Sigmoid colon (tissue), 4 donors: ENCODE data around the gene HTT.

ENCODE experiments used
- CTCF ChIP-seq, 4 experiments: fragments of 450-650 bp in 3 of 4; fragments of 200-600 bp in 1 of 4; IDR thresholded peaks; one replicate each; pipeline ENCODE4 v1.5.1; 2016 to 2019; ENCODE audit warnings: antibody characterized with exemption in 4 of 4, mild to moderate bottlenecking in 3 of 4, moderate library complexity in 2 of 4
- EP300 ChIP-seq, 4 donors: sonication (generic); formaldehyde crosslinking; IDR thresholded peaks; one replicate each; pipeline ENCODE4 v1.6.1; 2017; ENCODE audit warnings: antibody characterized with exemption in 4 of 4
- POLR2A ChIP-seq, 2 donors: fragments of 450-650 bp; IDR thresholded peaks; one replicate each; pipeline ENCODE4 v1.6.1; 2016; ENCODE audit warnings: antibody characterized with exemption in 2 of 2, mild to moderate bottlenecking in 2 of 2, moderate library complexity in 2 of 2
- POLR2AphosphoS5 ChIP-seq, 4 donors: sonication (generic); formaldehyde crosslinking; IDR thresholded peaks; one replicate each; pipeline ENCODE4 v1.6.1; 2017; ENCODE audit warnings: antibody characterized with exemption in 4 of 4

- TF ChIP-seq EP300 (IDR thresholded peaks at IDR 0.05): no peak
- no peak for TF ChIP-seq CTCF (IDR thresholded peaks at IDR 0.05)
- no peak for TF ChIP-seq POLR2AphosphoS5 (IDR thresholded peaks at IDR 0.05)
- TF ChIP-seq POLR2A (IDR thresholded peaks at IDR 0.05): no peak
These were observed 38.4 kb downstream of the HTT start for GRCh38 chr4:3112609-3113469.
